ENCODE results near the gene CPD. TPM values are rescaled to one million over a fixed set of nuclear protein-coding genes. Genes with fewer than 3 reads are reported as not detected.
"Not testable (repeated sequence)": the region's sequence is repeated elsewhere in the genome, so short reads cannot be mapped to it uniquely, and the experiment has no call there.

The CPD gene
- total and polyA plus RNA-seq, 2 of the 13 experiments (the other 11 are each of a cell fraction or from before 2014, with no cell fraction given) = 46.1 to 72.3 TPM

DNA sequence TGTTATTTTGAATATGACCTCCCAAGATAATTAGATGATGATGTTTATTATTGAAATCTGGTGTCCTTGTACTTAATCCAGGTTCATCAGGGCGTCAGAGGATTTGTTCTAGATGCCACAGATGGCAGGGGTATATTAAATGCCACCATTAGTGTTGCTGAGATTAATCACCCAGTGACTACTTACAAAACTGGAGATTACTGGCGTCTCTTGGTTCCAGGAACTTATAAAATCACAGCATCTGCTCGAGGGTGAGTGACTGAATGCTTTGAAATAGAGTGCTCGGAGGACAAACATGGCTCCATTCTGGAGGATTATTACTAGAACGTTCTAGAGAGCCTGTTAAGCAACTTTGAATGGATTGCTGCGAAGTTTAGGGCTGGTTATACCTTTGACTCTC is 65.0 kb downstream of the CPD start (continued):
- TF ChIP-seq, protein P1, sequence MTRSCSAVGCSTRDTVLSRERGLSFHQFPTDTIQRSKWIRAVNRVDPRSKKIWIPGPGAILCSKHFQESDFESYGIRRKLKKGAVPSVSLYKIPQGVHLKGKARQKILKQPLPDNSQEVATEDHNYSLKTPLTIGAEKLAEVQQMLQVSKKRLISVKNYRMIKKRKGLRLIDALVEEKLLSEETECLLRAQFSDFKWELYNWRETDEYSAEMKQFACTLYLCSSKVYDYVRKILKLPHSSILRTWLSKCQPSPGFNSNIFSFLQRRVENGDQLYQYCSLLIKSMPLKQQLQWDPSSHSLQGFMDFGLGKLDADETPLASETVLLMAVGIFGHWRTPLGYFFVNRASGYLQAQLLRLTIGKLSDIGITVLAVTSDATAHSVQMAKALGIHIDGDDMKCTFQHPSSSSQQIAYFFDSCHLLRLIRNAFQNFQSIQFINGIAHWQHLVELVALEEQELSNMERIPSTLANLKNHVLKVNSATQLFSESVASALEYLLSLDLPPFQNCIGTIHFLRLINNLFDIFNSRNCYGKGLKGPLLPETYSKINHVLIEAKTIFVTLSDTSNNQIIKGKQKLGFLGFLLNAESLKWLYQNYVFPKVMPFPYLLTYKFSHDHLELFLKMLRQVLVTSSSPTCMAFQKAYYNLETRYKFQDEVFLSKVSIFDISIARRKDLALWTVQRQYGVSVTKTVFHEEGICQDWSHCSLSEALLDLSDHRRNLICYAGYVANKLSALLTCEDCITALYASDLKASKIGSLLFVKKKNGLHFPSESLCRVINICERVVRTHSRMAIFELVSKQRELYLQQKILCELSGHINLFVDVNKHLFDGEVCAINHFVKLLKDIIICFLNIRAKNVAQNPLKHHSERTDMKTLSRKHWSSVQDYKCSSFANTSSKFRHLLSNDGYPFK (CRISPR knock-in tag; IDR thresholded peaks at IDR 0.05; ENCODE audit: borderline replicate concordance) = no peak
- TF ChIP-seq ZNF234 (CRISPR knock-in tag; conservative IDR thresholded peaks at IDR 0.05) (no peak), NFE2L2 (IDR thresholded peaks at IDR 0.05; ENCODE audit: low read length) (no peak), EZH2 (conservative IDR thresholded peaks at IDR 0.05; ENCODE audit: low read depth, low read length) (no peak), ZNF350 (CRISPR knock-in tag; IDR thresholded peaks at IDR 0.05; ENCODE audit: borderline replicate concordance, low read depth) (no peak), PHF5A (CRISPR knock-in tag; IDR thresholded peaks at IDR 0.05; ENCODE audit: low read depth, unreplicated experiment) (no peak), PTBP1 (IDR thresholded peaks at IDR 0.05; ENCODE audit: low read depth, low read length, poor library complexity, severe bottlenecking) (no peak), TBP (CRISPR knock-in tag; IDR thresholded peaks at IDR 0.05) (no peak)
- TF ChIP-seq, protein P2, sequence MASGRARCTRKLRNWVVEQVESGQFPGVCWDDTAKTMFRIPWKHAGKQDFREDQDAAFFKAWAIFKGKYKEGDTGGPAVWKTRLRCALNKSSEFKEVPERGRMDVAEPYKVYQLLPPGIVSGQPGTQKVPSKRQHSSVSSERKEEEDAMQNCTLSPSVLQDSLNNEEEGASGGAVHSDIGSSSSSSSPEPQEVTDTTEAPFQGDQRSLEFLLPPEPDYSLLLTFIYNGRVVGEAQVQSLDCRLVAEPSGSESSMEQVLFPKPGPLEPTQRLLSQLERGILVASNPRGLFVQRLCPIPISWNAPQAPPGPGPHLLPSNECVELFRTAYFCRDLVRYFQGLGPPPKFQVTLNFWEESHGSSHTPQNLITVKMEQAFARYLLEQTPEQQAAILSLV (CRISPR knock-in tag; IDR thresholded peaks at IDR 0.05; ENCODE audit: borderline replicate concordance) = no peak

DNA sequence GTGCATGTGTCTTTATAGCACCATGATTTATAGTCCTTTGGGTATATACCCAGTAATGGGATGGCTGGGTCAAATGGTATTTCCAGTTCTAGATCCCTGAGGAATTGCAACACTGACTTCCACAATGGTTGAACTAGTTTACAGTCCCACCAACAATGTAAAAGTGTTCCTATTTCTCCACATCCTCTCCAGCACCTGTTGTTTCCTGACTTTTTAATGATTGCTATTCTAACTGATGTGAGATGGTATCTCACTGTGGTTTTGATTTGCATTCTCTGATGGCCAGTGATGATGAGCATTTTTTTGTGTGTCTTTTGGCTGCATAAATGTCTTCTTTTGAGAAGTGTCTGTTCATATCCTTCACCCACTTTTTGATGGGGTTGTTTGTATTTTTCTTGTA is 67.9 kb downstream of the CPD start:
- FAIRE-seq; CTCF ChIA-PET (ENCODE audit: low intra/inter-chr PET ratio, low total read pairs); intact Hi-C loops (cut with micrococcal nuclease; ENCODE audit: unreplicated experiment); H3K9ac ChIP-seq (ENCODE audit: insufficient read depth, low read depth, low read length); ATAC-seq; H3K4me3 ChIP-seq (replicated peaks in 1 of 3; ENCODE audit: insufficient read depth in 1 of 3, low read depth in 2 of 3, low read length in 3 of 3); in situ Hi-C loops (cut with HindIII; ENCODE audit: extremely low pct_ligation_motif_present, low pct_unique_long_range_greater_than_20kb); H3K9me3 ChIP-seq (ENCODE audit: low read length); H3K79me2 ChIP-seq (ENCODE audit: insufficient read depth, low read length); H3K27me3 ChIP-seq (ENCODE audit: control insufficient read depth in 1 of 2, insufficient read depth in 2 of 2, low read length in 2 of 2); POLR2A ChIA-PET; DNase-seq (ENCODE audit: low spot score); H3K27ac ChIP-seq (ENCODE audit: extremely low read length, insufficient read depth, low read length); H4K20me1 ChIP-seq (ENCODE audit: insufficient read depth, low read length); BruUV-seq (replicated peaks); H3K4me2 ChIP-seq (ENCODE audit: low read depth, low read length); H2AFZ ChIP-seq (ENCODE audit: low read length): not testable (repeated sequence)
- Histone ChIP-seq H3K4me1 (ENCODE audit: insufficient read depth, low read length) (peaks cover 37% of the 10 kb centered on the region), H3K36me3 (replicated peaks in 1 of 2; ENCODE audit: control insufficient read depth in 1 of 2, insufficient read depth in 2 of 2, low read length in 2 of 2) (peaks cover 10 to 38% of the 10 kb centered on the region in 2 experiments)
